SK-N-SH (cell line): ENCODE results near the gene RIPPLY3.

Source experiments
- CHD2 ChIP-seq: fragments of 150-350 bp; IDR thresholded peaks from 2 replicates; pipeline ENCODE4 v1.6.1; 2018; ENCODE audit warnings: low read length; ENCODE audit not compliant: partially characterized antibody
- FOXM1 ChIP-seq: IDR thresholded peaks from 2 replicates; pipeline ENCODE4 v1.4.0; 2012; ENCODE audit warnings: low read depth, mild to moderate bottlenecking
- JUND ChIP-seq: IDR thresholded peaks from 2 replicates; pipeline ENCODE4 v1.4.0; 2012
- POLR2AphosphoS5 ChIP-seq: IDR thresholded peaks from 2 replicates; pipeline ENCODE4 v1.6.1; 2012; ENCODE audit warnings: low read depth, low read length
- RXRA ChIP-seq: IDR thresholded peaks from 2 replicates; pipeline ENCODE4 v1.4.0; 2012; ENCODE audit warnings: low read depth, mild to moderate bottlenecking, borderline replicate concordance
- TAF1 ChIP-seq: IDR thresholded peaks from 2 replicates; pipeline ENCODE4 v1.6.1; 2012; ENCODE audit warnings: low read depth, mild to moderate bottlenecking, low read length, moderate library complexity, borderline replicate concordance
- TF ChIP-seq, protein P1 (sequence below): fragments of 200-600 bp; sonication (generic); IDR thresholded peaks from 2 replicates; pipeline ENCODE4 v1.6.1; 2017; ENCODE audit warnings: antibody characterized with exemption, mild to moderate bottlenecking, moderate library complexity
- TF ChIP-seq, protein P2 (sequence below): IDR thresholded peaks from 2 replicates; pipeline ENCODE4 v1.4.0; 2012; ENCODE audit warnings: low read depth, borderline replicate concordance
- TF ChIP-seq, protein P3 (sequence below): IDR thresholded peaks from 2 replicates; pipeline ENCODE4 v1.4.0; 2012; ENCODE audit warnings: low read depth, borderline replicate concordance

DNA sequence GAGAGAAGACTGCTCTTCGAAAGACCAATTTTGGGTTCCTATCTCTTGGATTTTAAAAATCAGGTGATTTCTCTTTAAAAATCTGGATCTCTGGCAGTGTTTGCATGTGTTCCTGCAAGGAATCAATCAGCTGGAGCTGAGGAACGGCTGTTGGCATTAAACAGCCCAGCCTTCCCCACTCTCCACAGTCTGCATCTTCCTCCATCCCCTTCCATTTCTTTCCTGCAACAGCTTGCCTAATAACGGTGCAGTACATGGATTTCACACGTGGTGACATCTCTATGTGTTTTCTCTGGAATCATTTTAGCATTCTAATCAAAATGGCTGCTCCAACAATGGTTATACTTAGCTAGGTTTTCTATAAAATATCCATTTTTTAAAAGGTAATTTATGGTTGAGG is 20.0 kb downstream of the RIPPLY3 start:
- TF ChIP-seq, protein P1, sequence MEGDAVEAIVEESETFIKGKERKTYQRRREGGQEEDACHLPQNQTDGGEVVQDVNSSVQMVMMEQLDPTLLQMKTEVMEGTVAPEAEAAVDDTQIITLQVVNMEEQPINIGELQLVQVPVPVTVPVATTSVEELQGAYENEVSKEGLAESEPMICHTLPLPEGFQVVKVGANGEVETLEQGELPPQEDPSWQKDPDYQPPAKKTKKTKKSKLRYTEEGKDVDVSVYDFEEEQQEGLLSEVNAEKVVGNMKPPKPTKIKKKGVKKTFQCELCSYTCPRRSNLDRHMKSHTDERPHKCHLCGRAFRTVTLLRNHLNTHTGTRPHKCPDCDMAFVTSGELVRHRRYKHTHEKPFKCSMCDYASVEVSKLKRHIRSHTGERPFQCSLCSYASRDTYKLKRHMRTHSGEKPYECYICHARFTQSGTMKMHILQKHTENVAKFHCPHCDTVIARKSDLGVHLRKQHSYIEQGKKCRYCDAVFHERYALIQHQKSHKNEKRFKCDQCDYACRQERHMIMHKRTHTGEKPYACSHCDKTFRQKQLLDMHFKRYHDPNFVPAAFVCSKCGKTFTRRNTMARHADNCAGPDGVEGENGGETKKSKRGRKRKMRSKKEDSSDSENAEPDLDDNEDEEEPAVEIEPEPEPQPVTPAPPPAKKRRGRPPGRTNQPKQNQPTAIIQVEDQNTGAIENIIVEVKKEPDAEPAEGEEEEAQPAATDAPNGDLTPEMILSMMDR = no peak
- TF ChIP-seq, protein P2, sequence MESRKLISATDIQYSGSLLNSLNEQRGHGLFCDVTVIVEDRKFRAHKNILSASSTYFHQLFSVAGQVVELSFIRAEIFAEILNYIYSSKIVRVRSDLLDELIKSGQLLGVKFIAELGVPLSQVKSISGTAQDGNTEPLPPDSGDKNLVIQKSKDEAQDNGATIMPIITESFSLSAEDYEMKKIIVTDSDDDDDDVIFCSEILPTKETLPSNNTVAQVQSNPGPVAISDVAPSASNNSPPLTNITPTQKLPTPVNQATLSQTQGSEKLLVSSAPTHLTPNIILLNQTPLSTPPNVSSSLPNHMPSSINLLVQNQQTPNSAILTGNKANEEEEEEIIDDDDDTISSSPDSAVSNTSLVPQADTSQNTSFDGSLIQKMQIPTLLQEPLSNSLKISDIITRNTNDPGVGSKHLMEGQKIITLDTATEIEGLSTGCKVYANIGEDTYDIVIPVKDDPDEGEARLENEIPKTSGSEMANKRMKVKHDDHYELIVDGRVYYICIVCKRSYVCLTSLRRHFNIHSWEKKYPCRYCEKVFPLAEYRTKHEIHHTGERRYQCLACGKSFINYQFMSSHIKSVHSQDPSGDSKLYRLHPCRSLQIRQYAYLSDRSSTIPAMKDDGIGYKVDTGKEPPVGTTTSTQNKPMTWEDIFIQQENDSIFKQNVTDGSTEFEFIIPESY = no peak
- TF ChIP-seq, protein P3, sequence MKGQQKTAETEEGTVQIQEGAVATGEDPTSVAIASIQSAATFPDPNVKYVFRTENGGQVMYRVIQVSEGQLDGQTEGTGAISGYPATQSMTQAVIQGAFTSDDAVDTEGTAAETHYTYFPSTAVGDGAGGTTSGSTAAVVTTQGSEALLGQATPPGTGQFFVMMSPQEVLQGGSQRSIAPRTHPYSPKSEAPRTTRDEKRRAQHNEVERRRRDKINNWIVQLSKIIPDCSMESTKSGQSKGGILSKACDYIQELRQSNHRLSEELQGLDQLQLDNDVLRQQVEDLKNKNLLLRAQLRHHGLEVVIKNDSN = no peak
- TF ChIP-seq CHD2 = no peak
- no peak for TF ChIP-seq POLR2AphosphoS5
- no peak for TF ChIP-seq RXRA
- TF ChIP-seq FOXM1 = no peak
- no peak for TF ChIP-seq JUND
- no peak for TF ChIP-seq TAF1
